ENCODE data around the gene VSTM2L. TPM values are rescaled to one million over a fixed set of nuclear protein-coding genes. Genes with fewer than 3 reads are reported as not detected.

The VSTM2L gene
- total and polyA plus RNA-seq, 2 of the 13 experiments (the other 11 are each of a cell fraction or from before 2014, with no cell fraction given): not detected

- Histone ChIP-seq H3K79me2 (ENCODE audit: insufficient read depth, low read length) (no peaks in the 10 kb centered on the region), H4K20me1 (ENCODE audit: insufficient read depth, low read length) (no peaks in the 10 kb centered on the region), H2AFZ (ENCODE audit: low read length) (no peak overlapping the region), H3K4me3 (replicated peaks in 1 of 3; ENCODE audit: insufficient read depth in 1 of 3, low read depth in 2 of 3, low read length in 3 of 3) (no peak overlapping the region), H3K27ac (ENCODE audit: extremely low read length, insufficient read depth, low read length) (no peak overlapping the region), H3K4me2 (ENCODE audit: low read depth, low read length) (no peak overlapping the region), H3K36me3 (replicated peaks in 1 of 2; ENCODE audit: control insufficient read depth in 1 of 2, insufficient read depth in 2 of 2, low read length in 2 of 2) (peaks cover 18 to 54% of the 10 kb centered on the region in 2 experiments), H3K27me3 (ENCODE audit: control insufficient read depth in 1 of 2, insufficient read depth in 2 of 2, low read length in 2 of 2) (no peaks in the 10 kb centered on the region), H3K9ac (ENCODE audit: insufficient read depth, low read depth, low read length) (no peak overlapping the region), H3K9me3 (ENCODE audit: low read length) (no peaks in the 10 kb centered on the region), H3K4me1 (ENCODE audit: insufficient read depth, low read length) (no peaks in the 10 kb centered on the region)
- ChIA-PET CTCF (ENCODE audit: low intra/inter-chr PET ratio, low total read pairs) (no interaction called here), POLR2A (no interaction called here)
- in situ Hi-C loops (cut with HindIII; ENCODE audit: extremely low pct_ligation_motif_present, low pct_unique_long_range_greater_than_20kb): no loop called here
- TF ChIP-seq TAF1 (CRISPR knock-in tag; IDR thresholded peaks at IDR 0.05): no peak
- no peak for TF ChIP-seq TERF1 (CRISPR knock-in tag; IDR thresholded peaks at IDR 0.05)
- no peak for TF ChIP-seq ZNF557 (CRISPR knock-in tag; IDR thresholded peaks at IDR 0.05)
- TF ChIP-seq RARG (CRISPR knock-in tag; IDR thresholded peaks at IDR 0.05; ENCODE audit: low read depth): no peak
- no peak for TF ChIP-seq SALL1 (CRISPR knock-in tag; IDR thresholded peaks at IDR 0.05)
- TF ChIP-seq, protein P1, sequence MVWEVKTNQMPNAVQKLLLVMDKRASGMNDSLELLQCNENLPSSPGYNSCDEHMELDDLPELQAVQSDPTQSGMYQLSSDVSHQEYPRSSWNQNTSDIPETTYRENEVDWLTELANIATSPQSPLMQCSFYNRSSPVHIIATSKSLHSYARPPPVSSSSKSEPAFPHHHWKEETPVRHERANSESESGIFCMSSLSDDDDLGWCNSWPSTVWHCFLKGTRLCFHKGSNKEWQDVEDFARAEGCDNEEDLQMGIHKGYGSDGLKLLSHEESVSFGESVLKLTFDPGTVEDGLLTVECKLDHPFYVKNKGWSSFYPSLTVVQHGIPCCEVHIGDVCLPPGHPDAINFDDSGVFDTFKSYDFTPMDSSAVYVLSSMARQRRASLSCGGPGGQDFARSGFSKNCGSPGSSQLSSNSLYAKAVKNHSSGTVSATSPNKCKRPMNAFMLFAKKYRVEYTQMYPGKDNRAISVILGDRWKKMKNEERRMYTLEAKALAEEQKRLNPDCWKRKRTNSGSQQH (CRISPR knock-in tag; IDR thresholded peaks at IDR 0.05; ENCODE audit: low read depth): no peak
- no peak for TF ChIP-seq ZNF30 (CRISPR knock-in tag; IDR thresholded peaks at IDR 0.05)
- no peak for TF ChIP-seq DNMT3B (CRISPR knock-in tag; conservative IDR thresholded peaks at IDR 0.05)
- no peak for TF ChIP-seq SRSF4 (IDR thresholded peaks at IDR 0.05; ENCODE audit: low read depth, low read length, poor library complexity, severe bottlenecking)
- no peak for TF ChIP-seq ZBTB37 (CRISPR knock-in tag; IDR thresholded peaks at IDR 0.05)
- no peak for TF ChIP-seq POLR2AphosphoS5 (IDR thresholded peaks at IDR 0.05; ENCODE audit: low read depth, low read length)
- TF ChIP-seq SNAPC4 (CRISPR knock-in tag; IDR thresholded peaks at IDR 0.05): no peak
- no peak for TF ChIP-seq SMYD3 (CRISPR knock-in tag; IDR thresholded peaks at IDR 0.05)
- WGBS (ENCODE audit: low lambda C conversion rate): 94% methylated on average over 3 of the region's 3 CpGs
- intact Hi-C loops (cut with micrococcal nuclease; ENCODE audit: unreplicated experiment): no loop called here
- no peak for FAIRE-seq
- no peak for DNase-seq (ENCODE audit: low spot score)
- no TSS peak for BruUV-seq (replicated peaks)
- no peak for ATAC-seq
These were observed 34.0 kb upstream of the VSTM2L start for GRCh38 chr20:37868851-37869333.

Measured in HepG2 (cell line).